Tibial nerve (tissue), 4 donors: ENCODE data around the gene CFDP1. TPM values are rescaled to one million over a fixed set of nuclear protein-coding genes. Genes with fewer than 3 reads are reported as not detected.
"Not testable (repeated sequence)": the region's sequence is repeated elsewhere in the genome, so short reads cannot be mapped to it uniquely, and the experiment has no call there.

Experiments used
- DNase-seq, 2 donors: peaks; one replicate each; pipeline ENCODE4 v3.0.0-alpha.2; 2019; ENCODE audit warnings: low spot score in 2 of 2
- H3K27ac ChIP-seq, 4 donors: fragments of 200-600 bp; sonication (generic) in 3 of 4; one replicate each; pipeline ENCODE4 v1.5.1; 2017 to 2019; ENCODE audit warnings: mild to moderate bottlenecking in 1 of 4
- H3K27me3 ChIP-seq, 2 donors: fragments of 200-600 bp; sonication (generic) in 1 of 2; one replicate each; pipeline versions ENCODE4 v1.5.1 to v1.6.0; 2017 to 2019
- H3K36me3 ChIP-seq, 3 donors: fragments of 200-600 bp; sonication (generic); one replicate each; pipeline ENCODE4 v1.5.1; 2018 to 2019
- H3K4me1 ChIP-seq, 4 donors: fragments of 200-600 bp; sonication (generic) in 3 of 4; one replicate each; pipeline ENCODE4 v1.5.1; 2017 to 2019
- H3K4me3 ChIP-seq, 4 donors: fragments of 200-600 bp; sonication (generic) in 3 of 4; one replicate each; pipeline ENCODE4 v1.5.1; 2017 to 2019; ENCODE audit warnings: mild to moderate bottlenecking in 1 of 4, moderate library complexity in 1 of 4
- H3K9me3 ChIP-seq, 4 donors: fragments of 200-600 bp; sonication (generic) in 3 of 4; one replicate each; pipeline ENCODE4 v1.5.1; 2017 to 2019
- CTCF ChIP-seq, 5 experiments: fragments of 200-600 bp in 3 of 5; fragments of 450-650 bp in 2 of 5; sonication (generic) in 3 of 5; IDR thresholded peaks; one replicate each; pipeline ENCODE4 v1.5.1; 2016 to 2019; ENCODE audit warnings: antibody characterized with exemption in 5 of 5, mild to moderate bottlenecking in 3 of 5, moderate library complexity in 2 of 5
- EP300 ChIP-seq, 2 donors: sonication (generic); formaldehyde crosslinking; IDR thresholded peaks; one replicate each; pipeline ENCODE4 v1.6.1; 2017; ENCODE audit warnings: antibody characterized with exemption in 2 of 2, mild to moderate bottlenecking in 1 of 2
- POLR2A ChIP-seq, 2 donors: fragments of 450-650 bp; IDR thresholded peaks; one replicate each; pipeline ENCODE4 v1.6.1; 2017; ENCODE audit warnings: antibody characterized with exemption in 2 of 2, mild to moderate bottlenecking in 2 of 2, moderate library complexity in 2 of 2
- WGBS, 2 donors: methylation state at CpG; one replicate each; pipeline ENCODE4 v1.1.5; 2018; 5-methylcytosine and 5-hydroxymethylcytosine counted together
- total RNA-seq, 4 donors: library from RNA; depleted of rRNA; stranded (reverse); fragments of >200 nt; gene quantifications; one replicate each; pipeline ENCODE4 v1.1.0, GENCODE V29; 2016

CFDP1 gene
- total RNA-seq, 4 donors from 2014 or later, result 35.6 to 120 (median 62.4) TPM

DNA sequence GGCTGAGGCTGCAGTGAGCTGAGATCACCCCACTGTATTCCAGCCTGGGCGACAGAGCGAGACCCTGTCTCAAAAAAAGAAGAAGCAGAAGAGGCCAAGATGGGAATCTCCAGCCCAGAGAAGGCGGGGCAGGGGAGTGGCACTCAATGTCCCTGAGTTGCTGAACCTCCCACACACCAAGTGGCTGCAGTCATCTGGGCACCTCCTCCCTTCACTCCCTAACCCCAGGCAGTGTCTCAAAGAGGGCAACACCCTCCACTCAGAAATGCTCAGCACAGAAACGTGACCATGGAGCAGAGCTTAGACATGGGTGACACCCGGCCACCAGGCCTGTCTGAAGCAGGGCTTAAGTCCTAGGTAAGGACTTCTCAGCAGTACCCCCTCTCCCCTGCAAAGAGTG is 145.6 kb downstream of the CFDP1 start:
- peaks cover 0 to 5% (median 0%) of the 10 kb centered on the region in 4 donors for H3K4me1 ChIP-seq
- DNase-seq, result no peak
- no peak overlapping the region for H3K4me3 ChIP-seq
- WGBS, 2 donors, result 80 to 100% methylated on average over 3 to 5 of the region's 5 CpGs
- TF ChIP-seq EP300 (IDR thresholded peaks at IDR 0.05) (no peak), CTCF (IDR thresholded peaks at IDR 0.05) (no peak), POLR2A (IDR thresholded peaks at IDR 0.05) (no peak)
- H3K9me3 ChIP-seq, result no peaks in the 10 kb centered on the region
- H3K36me3 ChIP-seq, result peaks cover 0 to 58% (median 4%) of the 10 kb centered on the region in 3 donors
- H3K27me3 ChIP-seq, result no peaks in the 10 kb centered on the region
- H3K27ac ChIP-seq, result no peak overlapping the region

- 89% methylated on average over 6 of the region's 6 CpGs for WGBS, 2 donors
- DNase-seq, result no peak
- Histone ChIP-seq H3K4me1 (peaks cover 0 to 5% (median 0%) of the 10 kb centered on the region in 4 donors), H3K36me3 (peaks cover 0 to 44% (median 1%) of the 10 kb centered on the region in 3 donors), H3K9me3 (no peaks in the 10 kb centered on the region), H3K27ac (no peak overlapping the region), H3K4me3 (no peak overlapping the region), H3K27me3 (no peaks in the 10 kb centered on the region)
- TF ChIP-seq EP300 (IDR thresholded peaks at IDR 0.05) (no peak), CTCF (IDR thresholded peaks at IDR 0.05) (no peak), POLR2A (IDR thresholded peaks at IDR 0.05) (no peak)
These were observed 146.9 kb downstream of the CFDP1 start for GRCh38 chr16:75286389-75286788.

GRCh38 chr16:75282466-75283281 is 150.6 kb downstream of the CFDP1 start:
- Histone ChIP-seq H3K4me1 (no peaks in the 10 kb centered on the region), H3K27ac (no peak overlapping the region), H3K36me3 (peaks cover 0 to 27% (median 0%) of the 10 kb centered on the region in 3 donors), H3K9me3 (no peaks in the 10 kb centered on the region), H3K27me3 (no peaks in the 10 kb centered on the region), H3K4me3 (no peak overlapping the region)
- DNase-seq, result no peak
- TF ChIP-seq EP300 (IDR thresholded peaks at IDR 0.05) (no peak), CTCF (IDR thresholded peaks at IDR 0.05) (no peak), POLR2A (IDR thresholded peaks at IDR 0.05) (no peak)
- WGBS, 2 donors, result 83 to 85% methylated on average over 11 of the region's 11 CpGs

- DNase-seq, result no peak
- Histone ChIP-seq H3K4me1 (no peaks in the 10 kb centered on the region), H3K27ac (no peak overlapping the region), H3K27me3 (no peaks in the 10 kb centered on the region), H3K4me3 (no peak overlapping the region), H3K9me3 (no peaks in the 10 kb centered on the region), H3K36me3 (peaks cover 0 to 20% (median 0%) of the 10 kb centered on the region in 3 donors)
- 84 to 91% methylated on average over 6 of the region's 6 CpGs for WGBS, 2 donors
- no peak for TF ChIP-seq CTCF (IDR thresholded peaks at IDR 0.05)
- TF ChIP-seq POLR2A (IDR thresholded peaks at IDR 0.05), result no peak
- TF ChIP-seq EP300 (IDR thresholded peaks at IDR 0.05), result no peak
These were observed 151.5 kb downstream of the CFDP1 start for GRCh38 chr16:75281826-75282225.

GRCh38 chr16:75281009-75281408 is 152.3 kb downstream of the CFDP1 start:
- 96% methylated on average over 2 of the region's 2 CpGs for WGBS, 2 donors
- H3K4me1 ChIP-seq, H3K27me3 ChIP-seq, DNase-seq, H3K9me3 ChIP-seq, H3K27ac ChIP-seq, H3K4me3 ChIP-seq: not testable (repeated sequence)
- peaks cover 0 to 18% (median 0%) of the 10 kb centered on the region in 3 donors for H3K36me3 ChIP-seq
